HepG2 (cell line): Measurements from ENCODE around the gene SPAG4. TPM values are rescaled to one million over a fixed set of nuclear protein-coding genes. Genes with fewer than 3 reads are reported as not detected.

Experiments
- ADNP ChIP-seq: sonication (generic); formaldehyde crosslinking; IDR thresholded peaks from 2 replicates; pipeline ENCODE4 v1.4.0; 2020; ENCODE audit warnings: missing genetic modification reagents
- CCDC6 ChIP-seq: sonication (generic); formaldehyde crosslinking; IDR thresholded peaks from 2 replicates; pipeline ENCODE4 v1.8.1; 2022; ENCODE audit warnings: mild to moderate bottlenecking, missing genetic modification reagents, moderate library complexity
- CHD2 ChIP-seq: IDR thresholded peaks from 2 replicates; pipeline ENCODE4 v1.6.1; 2011; ENCODE audit warnings: low read depth, low read length, improper control_type of control experiment
- KMT2A ChIP-seq: sonication (generic); formaldehyde crosslinking; IDR thresholded peaks from 2 replicates; pipeline ENCODE4 v1.4.0; 2020; ENCODE audit warnings: missing genetic modification reagents
- RBFOX2 ChIP-seq: fragments of 200-400 bp; formaldehyde crosslinking; IDR thresholded peaks from 2 replicates; pipeline ENCODE4 v1.6.1; 2017; ENCODE audit warnings: low read depth, mild to moderate bottlenecking, low read length
- SOX13 ChIP-seq, 3 experiments: fragments of 450-650 bp in 1 of 3; sonication (generic) in 1 of 3; formaldehyde crosslinking in 1 of 3; IDR thresholded peaks in 2 of 3; conservative IDR thresholded peaks in 1 of 3; 2 replicates each; pipeline versions ENCODE4 v1.5.0 to v1.6.1; 2016 to 2020; ENCODE audit warnings: antibody characterized with exemption in 1 of 3, mild to moderate bottlenecking in 1 of 3, missing compliant biosample characterization in 1 of 3, missing genetic modification reagents in 1 of 3, moderate library complexity in 1 of 3
- TCF7L2 ChIP-seq: IDR thresholded peaks from 2 replicates; pipeline ENCODE4 v1.6.1; 2011; ENCODE audit warnings: mild to moderate bottlenecking, low read depth, low read length, moderate library complexity
- ZBTB3 ChIP-seq: sonication (generic); formaldehyde crosslinking; IDR thresholded peaks from 2 replicates; pipeline ENCODE4 v1.4.0; 2020; ENCODE audit warnings: low read depth, mild to moderate bottlenecking, moderate library complexity, missing genetic modification reagents, borderline replicate concordance
- ZBTB44 ChIP-seq: sonication (generic); formaldehyde crosslinking; IDR thresholded peaks from 2 replicates; pipeline ENCODE4 v1.4.0; 2020; ENCODE audit warnings: missing genetic modification reagents
- ZNF142 ChIP-seq: sonication (generic); formaldehyde crosslinking; IDR thresholded peaks from 2 replicates; pipeline ENCODE4 v1.4.0; 2020; ENCODE audit warnings: missing genetic modification reagents
- ZNF432 ChIP-seq: sonication (generic); formaldehyde crosslinking; IDR thresholded peaks from 2 replicates; pipeline ENCODE4 v1.5.0; 2020; ENCODE audit warnings: missing genetic modification reagents, mild to moderate bottlenecking, borderline replicate concordance
- ZNF501 ChIP-seq: sonication (generic); formaldehyde crosslinking; IDR thresholded peaks from 2 replicates; pipeline ENCODE4 v1.5.1; 2020; ENCODE audit warnings: mild to moderate bottlenecking, moderate library complexity, missing genetic modification reagents
- ZNF720 ChIP-seq: sonication (generic); formaldehyde crosslinking; IDR thresholded peaks from 2 replicates; pipeline ENCODE4 v1.4.0; 2020; ENCODE audit warnings: missing genetic modification reagents
- ZNF746 ChIP-seq: sonication (generic); formaldehyde crosslinking; IDR thresholded peaks from 2 replicates; pipeline ENCODE4 v1.8.0; 2022; ENCODE audit warnings: mild to moderate bottlenecking, missing genetic modification reagents
- ZNF839 ChIP-seq: sonication (generic); formaldehyde crosslinking; IDR thresholded peaks from 2 replicates; pipeline ENCODE4 v1.4.0; 2020; ENCODE audit warnings: missing genetic modification reagents, mild to moderate bottlenecking, borderline replicate concordance
- polyA plus RNA-seq, 8 experiments: library from polyadenylated mRNA; depleted of rRNA in 3 of 8; stranded (reverse) in 7 of 8; unstranded in 1 of 8; fragments of >200 nt; fragmentation: Illumina TruSeq in 4 of 8; extraction: Trizol in 4 of 8; gene quantifications; 2 replicates each; pipeline versions ENCODE4 v1.2.1 to v1.2.3, GENCODE V29; 2011 to 2016; ENCODE audit warnings: low read depth in 4 of 8, missing spikeins in 1 of 8, mixed read lengths in 1 of 8; ENCODE audit not compliant: insufficient read depth in 1 of 8
- total RNA-seq, 5 experiments: library from RNA; depleted of rRNA; stranded (reverse); fragments of >200 nt; fragmentation: Illumina TruSeq; extraction: Trizol; gene quantifications; 2 replicates each; pipeline ENCODE4 v1.2.3, GENCODE V29; 2016; ENCODE audit warnings: low read depth in 1 of 5

Gene SPAG4
- total and polyA plus RNA-seq, 2 of the 13 experiments (the other 11 are each of a cell fraction or from before 2014, with no cell fraction given), result 5.8 to 137 TPM

- TF ChIP-seq CCDC6 (CRISPR knock-in tag) (no peak), ZNF142 (CRISPR knock-in tag) (0 out of 2 replicates have a peak, but pooled peaks have one; percentile 22), SOX13 (IDR thresholded peaks at IDR 0.05) (no peak), SOX13 (CRISPR knock-in tag; conservative IDR thresholded peaks at IDR 0.05 in 1 of 2, IDR thresholded peaks at IDR 0.05 in 1 of 2) (no peak), CHD2 (no peak), ZNF432 (no peak), ZNF746 (CRISPR knock-in tag) (no peak), RBFOX2 (peak; percentile 6; the same call in 1 of the 2 replicates), ZNF720 (no peak), ZNF839 (CRISPR knock-in tag) (no peak), ZBTB3 (no peak), ZBTB44 (no peak), ADNP (CRISPR knock-in tag) (no peak), KMT2A (no peak), TCF7L2 (no peak), ZNF501 (CRISPR knock-in tag) (peak; percentile 47; the same call in 1 of the 2 replicates)
Measured at GRCh38 chr20:35660122-35660937, 44.7 kb downstream of the SPAG4 start (continued).
